ENCODE results near the gene SLC4A2. TPM values are rescaled to one million over a fixed set of nuclear protein-coding genes. Genes with fewer than 3 reads are reported as not detected.

The SLC4A2 gene
- total and polyA plus RNA-seq, 4 experiments from 2014 or later = 12.8 to 84.7 (median 53.5) TPM

DNA sequence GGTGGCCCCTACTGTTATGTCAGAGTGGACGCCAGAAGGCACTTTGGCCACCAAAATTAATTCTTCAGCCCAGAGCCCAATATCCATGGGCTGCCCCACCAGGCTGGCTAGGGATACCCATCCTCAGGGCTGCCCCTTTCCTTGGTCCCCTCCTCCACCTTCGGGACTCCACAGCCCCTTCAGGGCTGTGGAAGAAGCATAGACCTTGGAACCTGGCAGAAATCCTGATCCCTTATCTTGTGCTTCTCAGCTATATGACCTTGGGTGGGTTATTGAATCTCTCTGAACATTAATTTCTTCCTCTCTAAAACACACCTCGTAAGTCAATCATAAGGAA lies 24.4 kb downstream of the SLC4A2 start:
- Mint-ChIP-seq H3K4me3 (peak overlapping the region; percentile 75 to 95 (median 82)), H3K4me1 (peaks cover 25 to 59% (median 40%) of the 10 kb centered on the region in 4 donors), H3K36me3 (peaks cover 0 to 15% of the 10 kb centered on the region in 2 donors), H3K27me3 (no peaks in the 10 kb centered on the region), H3K9me3 (peaks cover 0 to 2% (median 0%) of the 10 kb centered on the region in 8 donors), H3K27ac (peak overlapping the region; percentile 87 to 96 (median 91))
- intact Hi-C loops (cut with micrococcal nuclease) = loop anchor here (1.0 to 10.0 kb wide), 3 partner anchors 55 to 149 kb away; partner anchors contain the start of genes ABCB8, CHPF2 and KCNH2
- Histone ChIP-seq H3K4me1 (ENCODE audit: insufficient read depth, low read length) (peaks cover 68% of the 10 kb centered on the region), H3K27me3 (ENCODE audit: insufficient read depth, low read length) (no peaks in the 10 kb centered on the region), H3K9me3 (ENCODE audit: control insufficient read depth in 1 of 2, low read length in 2 of 2) (no peaks in the 10 kb centered on the region), H3K36me3 (ENCODE audit: insufficient read depth, low read length) (peaks cover 5% of the 10 kb centered on the region), H3K27ac (ENCODE audit: low read depth, low read length) (peak overlapping the region; percentile 90), H3K4me3 (ENCODE audit: low read length in 2 of 2) (peak overlapping the region; percentile 36 to 74)
- ChIA-PET POLR2A (ENCODE audit: partially characterized antibody) (interaction anchor here (0.7 to 6.4 kb wide), 9 partner anchors 16 to 1585 kb away, joined by 3 to 68 read pairs (median 6); partner anchors contain the start of genes ABCB8, CDK5 and SLC4A2), CTCF (ENCODE audit: partially characterized antibody) (interaction anchor here (1.1 to 5.6 kb wide), 6 partner anchors 12 to 66 kb away, joined by 3 to 29 read pairs (median 6); partner anchors contain the start of gene ABCB8)
- no peak for DNase-seq

DNA sequence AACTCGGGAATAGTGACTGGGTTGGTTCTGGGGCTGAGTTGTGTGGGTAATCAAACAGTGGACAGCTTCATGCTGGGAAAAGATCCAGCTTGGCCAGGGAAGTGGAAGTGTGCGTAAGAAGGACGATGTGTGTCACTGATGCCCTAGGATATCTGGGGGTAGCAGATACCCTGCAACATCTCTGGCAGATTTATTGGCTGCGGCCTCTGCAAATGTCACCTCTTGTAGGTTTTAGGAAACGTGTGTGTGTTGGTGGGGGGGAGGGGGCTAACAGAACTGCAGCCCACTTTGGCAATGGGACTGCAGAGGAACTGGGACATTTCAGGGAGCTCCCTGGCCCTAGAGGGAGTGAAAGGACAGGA lies 25.9 kb downstream of the SLC4A2 start:
- Histone ChIP-seq H3K4me1 (ENCODE audit: insufficient read depth, low read length) (peaks cover 56% of the 10 kb centered on the region), H3K27me3 (ENCODE audit: insufficient read depth, low read length) (no peaks in the 10 kb centered on the region), H3K9me3 (ENCODE audit: control insufficient read depth in 1 of 2, low read length in 2 of 2) (no peaks in the 10 kb centered on the region), H3K27ac (ENCODE audit: low read depth, low read length) (no peak overlapping the region), H3K36me3 (ENCODE audit: insufficient read depth, low read length) (no peaks in the 10 kb centered on the region), H3K4me3 (ENCODE audit: low read length in 2 of 2) (no peak overlapping the region)
- DNase-seq = no peak
- intact Hi-C loops (cut with micrococcal nuclease) = loop anchor here (10.0 kb wide), 1 partner anchor 111 kb away; the partner anchor contains the start of gene KCNH2
- peaks cover 0 to 2% (median 0%) of the 10 kb centered on the region in 8 donors for H3K9me3 Mint-ChIP-seq
- CTCF ChIA-PET (ENCODE audit: partially characterized antibody) = interaction anchor here (0.7 to 5.6 kb wide), 6 partner anchors 17 to 100 kb away, joined by 3 to 29 read pairs (median 6); partner anchors contain the start of genes ABCB8 and ATG9B
- peak overlapping the region; percentile 87 to 98 (median 90) for H3K27ac Mint-ChIP-seq
- H3K27me3 Mint-ChIP-seq = no peaks in the 10 kb centered on the region
- POLR2A ChIA-PET (ENCODE audit: partially characterized antibody) = interaction anchor here (1.1 to 6.4 kb wide), 6 partner anchors 9 to 72 kb away, joined by 3 to 68 read pairs (median 7); partner anchors contain the start of genes ABCB8, CDK5 and SLC4A2
- peaks cover 22 to 57% (median 34%) of the 10 kb centered on the region in 4 donors for H3K4me1 Mint-ChIP-seq
- H3K36me3 Mint-ChIP-seq = peaks cover 0 to 15% of the 10 kb centered on the region in 2 donors
- H3K4me3 Mint-ChIP-seq = peak overlapping the region; percentile 75 to 90 (median 82)

DNA sequence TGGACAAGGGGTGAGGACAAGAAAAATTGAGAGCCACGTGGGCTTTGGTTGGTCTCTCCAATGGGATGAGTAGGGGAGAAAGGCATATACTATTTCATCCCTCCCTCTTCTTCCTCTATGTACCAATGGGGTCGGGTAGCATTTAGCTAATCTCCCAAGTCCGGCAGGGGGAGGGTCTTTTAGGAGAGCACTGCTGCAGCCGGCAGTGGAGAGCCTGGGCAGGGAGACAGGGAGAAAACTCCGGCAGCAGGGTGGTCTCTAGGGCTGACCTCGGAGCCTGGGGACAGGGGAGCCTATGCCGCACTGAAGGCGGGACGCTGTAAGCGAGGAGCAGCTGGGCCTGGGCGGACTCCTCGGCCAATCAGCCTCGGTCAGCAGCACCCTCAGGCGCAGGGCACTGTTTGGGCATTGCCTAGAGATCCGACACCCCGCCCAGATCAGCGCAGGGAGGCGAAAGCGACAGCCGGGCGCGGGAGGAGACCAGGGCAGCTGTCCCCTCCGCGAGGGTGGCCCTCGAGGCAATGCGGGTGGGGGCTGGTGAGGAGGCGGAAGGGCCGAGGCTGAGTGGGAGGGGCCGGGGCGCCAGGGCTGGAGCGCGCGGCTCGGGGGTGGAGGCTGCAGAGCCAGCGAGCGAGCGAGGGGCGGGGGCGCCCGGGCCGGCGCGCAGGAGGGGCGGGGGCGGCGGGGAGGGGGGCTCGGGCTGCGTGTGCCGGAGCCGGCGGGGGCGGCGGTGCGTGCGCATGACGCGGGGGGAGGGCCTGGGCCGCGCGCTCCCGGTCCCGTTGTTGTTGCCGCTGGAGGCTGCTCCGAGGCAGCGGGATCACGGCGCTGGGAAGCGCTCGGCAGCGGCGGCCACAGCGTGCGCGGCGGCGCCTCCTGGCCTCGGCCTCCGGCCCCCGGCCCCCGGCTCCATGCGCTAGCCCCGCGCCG lies 26.6 kb downstream of the SLC4A2 start, which contains the start of gene AGAP3:
Gene AGAP3, plus strand, starts transcription at position 785 of the 930 bp plus-strand sequence. CDS start 267 bp downstream, outside the sequence.
- Histone ChIP-seq H3K4me3 (ENCODE audit: low read length in 2 of 2) (peak within 1 kb of the TSS; percentile 69 to 88), H3K36me3 (ENCODE audit: insufficient read depth, low read length) (no peaks in the 10 kb centered on the region), H3K9me3 (ENCODE audit: control insufficient read depth in 1 of 2, low read length in 2 of 2) (no peaks in the 10 kb centered on the region), H3K27me3 (ENCODE audit: insufficient read depth, low read length) (no peaks in the 10 kb centered on the region), H3K27ac (ENCODE audit: low read depth, low read length) (peak within 1 kb of the TSS; percentile 62), H3K4me1 (ENCODE audit: insufficient read depth, low read length) (peaks cover 54% of the 10 kb centered on the region)
- peaks cover 0 to 2% (median 0%) of the 10 kb centered on the region in 8 donors for H3K9me3 Mint-ChIP-seq
- H3K4me1 Mint-ChIP-seq = peaks cover 22 to 57% (median 34%) of the 10 kb centered on the region in 4 donors
- intact Hi-C loops (cut with micrococcal nuclease) = loop anchor here (10.0 kb wide), 1 partner anchor 111 kb away; the partner anchor contains the start of gene KCNH2
- POLR2A ChIA-PET (ENCODE audit: partially characterized antibody) = interaction anchor here (1.1 to 6.4 kb wide), 6 partner anchors 10 to 71 kb away, joined by 3 to 68 read pairs (median 6); partner anchors contain the start of genes ABCB8, CDK5 and SLC4A2
- peaks cover 0 to 15% of the 10 kb centered on the region in 2 donors for H3K36me3 Mint-ChIP-seq
- CTCF ChIA-PET (ENCODE audit: partially characterized antibody) = interaction anchor here (0.7 to 5.6 kb wide), 4 partner anchors 18 to 100 kb away, joined by 3 to 29 read pairs (median 6); no protein-coding TSS in a partner anchor
- H3K4me3 Mint-ChIP-seq = peak within 1 kb of the TSS; percentile 90 to 94 (median 91)
- peak; percentile 53 to 68 (median 57) for DNase-seq
- peak within 1 kb of the TSS; percentile 90 to 98 (median 93) for H3K27ac Mint-ChIP-seq
- H3K27me3 Mint-ChIP-seq = no peaks in the 10 kb centered on the region

DNA sequence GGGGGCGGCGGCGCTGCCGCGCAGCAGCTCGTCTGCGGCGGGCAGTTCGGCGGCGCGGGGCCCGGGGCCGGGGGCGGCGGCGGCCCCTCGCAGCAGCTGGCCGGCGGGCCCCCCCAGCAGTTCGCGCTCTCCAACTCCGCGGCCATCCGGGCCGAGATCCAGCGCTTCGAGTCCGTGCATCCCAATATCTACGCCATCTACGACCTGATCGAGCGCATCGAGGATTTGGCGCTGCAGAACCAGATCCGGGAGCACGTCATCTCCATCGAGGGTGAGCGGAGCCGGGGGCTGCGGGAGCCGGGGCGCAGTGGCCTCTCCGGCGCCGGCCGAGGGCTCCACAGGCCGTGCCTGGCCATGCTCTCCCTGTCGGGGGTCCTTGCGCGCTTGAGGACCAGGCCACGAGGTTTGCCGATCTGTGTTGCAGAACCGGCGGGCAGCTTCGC lies 27.4 kb downstream of the SLC4A2 start:
- peak overlapping the region; percentile 69 to 88 for H3K4me3 ChIP-seq (ENCODE audit: low read length in 2 of 2)
- H3K27me3 Mint-ChIP-seq = no peaks in the 10 kb centered on the region
- peak overlapping the region; percentile 63 to 96 (median 93) for H3K27ac Mint-ChIP-seq
- no peaks in the 10 kb centered on the region for H3K36me3 ChIP-seq (ENCODE audit: insufficient read depth, low read length)
- H3K4me1 ChIP-seq (ENCODE audit: insufficient read depth, low read length) = peaks cover 46% of the 10 kb centered on the region
- peak overlapping the region; percentile 90 to 94 (median 91) for H3K4me3 Mint-ChIP-seq
- intact Hi-C loops (cut with micrococcal nuclease) = loop anchor here (1.0 to 10.0 kb wide), 2 partner anchors 24 to 112 kb away; partner anchors contain the start of gene KCNH2
- H3K9me3 ChIP-seq (ENCODE audit: control insufficient read depth in 1 of 2, low read length in 2 of 2) = no peaks in the 10 kb centered on the region
- peaks cover 0 to 2% (median 0%) of the 10 kb centered on the region in 8 donors for H3K9me3 Mint-ChIP-seq
- peak in 3 of 5 donors; percentile 27 to 41 (median 37) for DNase-seq
- CTCF ChIA-PET (ENCODE audit: partially characterized antibody) = interaction anchor here (1.1 to 5.6 kb wide), 4 partner anchors 21 to 79 kb away, joined by 3 to 29 read pairs (median 7); no protein-coding TSS in a partner anchor
- no peaks in the 10 kb centered on the region for H3K27me3 ChIP-seq (ENCODE audit: insufficient read depth, low read length)
- H3K36me3 Mint-ChIP-seq = peaks cover 0 to 15% of the 10 kb centered on the region in 2 donors
- peaks cover 22 to 52% (median 38%) of the 10 kb centered on the region in 4 donors for H3K4me1 Mint-ChIP-seq
- peak overlapping the region; percentile 62 for H3K27ac ChIP-seq (ENCODE audit: low read depth, low read length)
- POLR2A ChIA-PET (ENCODE audit: partially characterized antibody) = interaction anchor here (1.0 to 1.5 kb wide), 5 partner anchors 27 to 73 kb away, joined by 3 to 4 read pairs (median 4); partner anchors contain the start of gene ABCB8

DNA sequence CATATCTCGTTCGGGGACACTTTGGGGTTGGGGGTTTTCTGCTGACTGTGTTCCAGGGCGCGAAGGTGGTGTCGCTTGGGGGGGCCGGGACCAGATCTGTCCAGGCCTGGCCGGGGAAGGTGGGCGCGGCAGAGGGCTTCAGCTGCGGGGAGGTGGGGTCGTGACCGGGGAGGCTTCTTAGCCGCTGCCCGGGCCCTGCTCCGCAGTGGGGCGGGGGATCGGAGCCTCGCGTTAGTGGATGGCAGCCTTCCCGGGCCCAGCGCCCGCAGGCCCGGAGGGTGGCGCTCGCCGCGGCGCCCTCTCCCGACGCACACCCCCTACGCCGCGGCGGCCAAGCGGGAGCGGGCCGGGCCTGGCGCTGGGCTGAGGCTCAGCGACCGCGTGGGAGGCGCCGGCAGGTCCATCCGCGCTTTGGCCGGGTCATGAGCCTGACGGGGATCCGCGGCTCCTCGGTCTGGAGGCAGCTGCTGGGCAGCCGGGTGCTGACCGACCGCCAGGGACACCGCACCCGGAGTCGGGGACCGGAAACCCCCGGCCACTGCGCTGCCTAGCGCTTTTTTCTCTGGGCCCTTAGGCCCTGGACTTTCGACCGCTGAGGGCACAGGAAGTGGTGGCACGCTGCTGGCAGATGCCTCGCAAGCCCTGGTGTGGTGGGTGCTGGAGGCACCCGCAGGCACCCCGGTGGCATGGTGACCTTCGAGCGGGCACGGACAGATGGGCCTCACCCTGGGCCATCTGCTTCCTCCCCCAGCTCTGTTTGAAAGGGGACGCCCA lies 28.0 kb downstream of the SLC4A2 start:
- H3K4me1 ChIP-seq (ENCODE audit: insufficient read depth, low read length) = peaks cover 40% of the 10 kb centered on the region
- intact Hi-C loops (cut with micrococcal nuclease) = loop anchor here (1.0 to 10.0 kb wide), 2 partner anchors 24 to 113 kb away; partner anchors contain the start of gene KCNH2

More for the DNA sequence above, 28.0 kb downstream of the SLC4A2 start:
- Mint-ChIP-seq H3K9me3 (peaks cover 0 to 2% (median 0%) of the 10 kb centered on the region in 8 donors), H3K27ac (peak overlapping the region; percentile 63 to 96 (median 94)), H3K4me3 (peak overlapping the region; percentile 90 to 94 (median 91)), H3K36me3 (peaks cover 0 to 15% of the 10 kb centered on the region in 2 donors), H3K4me1 (peaks cover 21 to 51% (median 34%) of the 10 kb centered on the region in 4 donors), H3K27me3 (no peaks in the 10 kb centered on the region)
- POLR2A ChIA-PET (ENCODE audit: partially characterized antibody) = interaction anchor here (1.0 to 1.5 kb wide), 6 partner anchors 27 to 74 kb away, joined by 3 to 5 read pairs (median 4); partner anchors contain the start of genes ABCB8 and CDK5
- peak overlapping the region; percentile 62 for H3K27ac ChIP-seq (ENCODE audit: low read depth, low read length)
- H3K9me3 ChIP-seq (ENCODE audit: control insufficient read depth in 1 of 2, low read length in 2 of 2) = no peaks in the 10 kb centered on the region
- CTCF ChIA-PET (ENCODE audit: partially characterized antibody) = interaction anchor here (1.1 to 5.6 kb wide), 4 partner anchors 21 to 79 kb away, joined by 3 to 29 read pairs (median 7); no protein-coding TSS in a partner anchor
- H3K27me3 ChIP-seq (ENCODE audit: insufficient read depth, low read length) = no peaks in the 10 kb centered on the region
- no peaks in the 10 kb centered on the region for H3K36me3 ChIP-seq (ENCODE audit: insufficient read depth, low read length)
- peak; percentile 29 to 65 (median 37) for DNase-seq
- H3K4me3 ChIP-seq (ENCODE audit: low read length in 2 of 2) = peak overlapping the region; percentile 69 to 88
